ENCODE data around the gene PANK1. TPM values are rescaled to one million over a fixed set of nuclear protein-coding genes. Genes with fewer than 3 reads are reported as not detected.

PANK1 gene
- total and polyA plus RNA-seq, 2 of the 4 experiments (the other 2 are of a cell fraction) = 3.0 to 8.8 TPM

DNA sequence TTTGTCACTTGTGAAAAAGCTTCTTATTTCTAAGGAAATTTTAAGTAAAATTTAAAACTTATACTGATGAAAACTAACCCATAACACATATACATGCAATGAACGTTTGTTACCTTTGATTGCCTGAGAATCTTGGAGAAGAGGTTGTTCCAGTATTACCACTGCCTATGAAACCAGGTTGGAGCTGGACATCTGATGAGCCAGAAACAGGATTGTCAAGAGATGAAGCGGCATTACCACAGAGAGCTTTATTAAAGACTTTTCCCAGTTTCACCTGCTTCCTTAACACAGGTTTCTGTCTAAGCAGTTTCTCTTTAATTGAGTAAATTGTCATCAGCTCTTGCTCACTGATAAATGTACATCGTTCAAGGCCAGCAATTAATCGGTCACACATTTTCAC, 47.4 kb upstream of the PANK1 start:
- ChIA-PET CTCF (interaction anchor here (1.1 kb wide), 1 partner anchor 9 kb away, joined by 3 read pairs; the partner anchor contains the start of gene KIF20B), POLR2A (ENCODE audit: unreplicated experiment) (no interaction called here)
- Histone ChIP-seq H3K9ac (ENCODE audit: low read depth, low read length) (no peak overlapping the region), H3K23ac (ENCODE audit: low read depth, low read length) (no peak overlapping the region), H3K14ac (replicated peaks; ENCODE audit: low read depth, low read length) (no peak overlapping the region), H2AK5ac (ENCODE audit: low read depth, low read length) (no peak overlapping the region), H3K4me2 (ENCODE audit: low read depth, low read length) (no peak overlapping the region), H3K18ac (ENCODE audit: low read depth, low read length) (no peak overlapping the region), H2AFZ (replicated peaks; ENCODE audit: low read length, poor library complexity) (no peak overlapping the region), H3K4me3 (ENCODE audit: insufficient read depth, low read depth, low read length) (no peak overlapping the region), H4K20me1 (ENCODE audit: insufficient read depth, low read length) (no peaks in the 10 kb centered on the region), H3K9me1 (ENCODE audit: insufficient read depth, low read length) (no peaks in the 10 kb centered on the region), H2BK120ac (ENCODE audit: low read depth, low read length) (no peak overlapping the region), H3K9me3 (ENCODE audit: control insufficient read depth, insufficient read depth, low read length) (no peaks in the 10 kb centered on the region), H3K36me3 (ENCODE audit: control insufficient read depth, insufficient read depth, low read length) (no peaks in the 10 kb centered on the region), H3K4ac (ENCODE audit: low read depth, low read length) (no peak overlapping the region), H2BK15ac (ENCODE audit: low read depth, low read length) (no peak overlapping the region), H3K56ac (ENCODE audit: extremely low read depth, insufficient read depth, low read length) (no peak overlapping the region), H4K91ac (ENCODE audit: insufficient read depth, low read depth, low read length) (no peak overlapping the region), H4K5ac (ENCODE audit: low read depth, low read length) (no peak overlapping the region), H2BK20ac (ENCODE audit: low read depth, low read length) (no peak overlapping the region), H2AK9ac (replicated peaks; ENCODE audit: low read depth, low read length, poor library complexity) (no peak overlapping the region), H3K79me1 (ENCODE audit: low read depth in 1 of 2, low read length in 2 of 2) (no peaks in the 10 kb centered on the region; a peak in 1 of 4 replicates), H3K4me1 (ENCODE audit: control insufficient read depth, insufficient read depth, low read length) (no peaks in the 10 kb centered on the region), H3K27ac (ENCODE audit: insufficient read depth, low read length) (no peak overlapping the region), H3K27me3 (ENCODE audit: control insufficient read depth, insufficient read depth, low read length) (no peaks in the 10 kb centered on the region), H2BK5ac (ENCODE audit: low read depth, low read length, poor library complexity, severe bottlenecking) (no peak overlapping the region), H4K8ac (ENCODE audit: low read depth in 2 of 2, low read length in 2 of 2) (no peak overlapping the region)
- ATAC-seq (ENCODE audit: low read depth) (no peak), DNase-seq (no peak)
- in situ Hi-C loops (cut with MboI; ENCODE audit: low sequenced_read_pairs) = no loop called here
- WGBS, 2 experiments (ENCODE audit: extremely low coverage in 2 of 2, insufficient read length in 1 of 2) = 93% methylated on average over 2 of the region's 4 CpGs; no CpG with 5 or more reads in 1 of the 2 experiments
- TF ChIP-seq RCOR1 (IDR thresholded peaks at IDR 0.05; ENCODE audit: insufficient replicate concordance, low read length) (no peak), MAFK (IDR thresholded peaks at IDR 0.05; ENCODE audit: low read depth, low read length) (no peak), BHLHE40 (IDR thresholded peaks at IDR 0.05; ENCODE audit: low read depth, low read length) (no peak), RAD21 (IDR thresholded peaks at IDR 0.05; ENCODE audit: low read length) (no peak), NFE2L2 (IDR thresholded peaks at IDR 0.05; ENCODE audit: low read depth, low read length) (no peak), MXI1 (IDR thresholded peaks at IDR 0.05; ENCODE audit: borderline replicate concordance, low read depth, low read length) (no peak), SMC3 (IDR thresholded peaks at IDR 0.05; ENCODE audit: low read depth, low read length) (no peak)
- TF ChIP-seq, protein P1, sequence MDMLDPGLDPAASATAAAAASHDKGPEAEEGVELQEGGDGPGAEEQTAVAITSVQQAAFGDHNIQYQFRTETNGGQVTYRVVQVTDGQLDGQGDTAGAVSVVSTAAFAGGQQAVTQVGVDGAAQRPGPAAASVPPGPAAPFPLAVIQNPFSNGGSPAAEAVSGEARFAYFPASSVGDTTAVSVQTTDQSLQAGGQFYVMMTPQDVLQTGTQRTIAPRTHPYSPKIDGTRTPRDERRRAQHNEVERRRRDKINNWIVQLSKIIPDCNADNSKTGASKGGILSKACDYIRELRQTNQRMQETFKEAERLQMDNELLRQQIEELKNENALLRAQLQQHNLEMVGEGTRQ (IDR thresholded peaks at IDR 0.05; ENCODE audit: low read depth, low read length) = no peak
- TF ChIP-seq, protein P2, sequence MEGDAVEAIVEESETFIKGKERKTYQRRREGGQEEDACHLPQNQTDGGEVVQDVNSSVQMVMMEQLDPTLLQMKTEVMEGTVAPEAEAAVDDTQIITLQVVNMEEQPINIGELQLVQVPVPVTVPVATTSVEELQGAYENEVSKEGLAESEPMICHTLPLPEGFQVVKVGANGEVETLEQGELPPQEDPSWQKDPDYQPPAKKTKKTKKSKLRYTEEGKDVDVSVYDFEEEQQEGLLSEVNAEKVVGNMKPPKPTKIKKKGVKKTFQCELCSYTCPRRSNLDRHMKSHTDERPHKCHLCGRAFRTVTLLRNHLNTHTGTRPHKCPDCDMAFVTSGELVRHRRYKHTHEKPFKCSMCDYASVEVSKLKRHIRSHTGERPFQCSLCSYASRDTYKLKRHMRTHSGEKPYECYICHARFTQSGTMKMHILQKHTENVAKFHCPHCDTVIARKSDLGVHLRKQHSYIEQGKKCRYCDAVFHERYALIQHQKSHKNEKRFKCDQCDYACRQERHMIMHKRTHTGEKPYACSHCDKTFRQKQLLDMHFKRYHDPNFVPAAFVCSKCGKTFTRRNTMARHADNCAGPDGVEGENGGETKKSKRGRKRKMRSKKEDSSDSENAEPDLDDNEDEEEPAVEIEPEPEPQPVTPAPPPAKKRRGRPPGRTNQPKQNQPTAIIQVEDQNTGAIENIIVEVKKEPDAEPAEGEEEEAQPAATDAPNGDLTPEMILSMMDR (conservative IDR thresholded peaks at IDR 0.05; ENCODE audit: low read depth, low read length) = no peak
- dilution Hi-C loops (cut with HindIII; ENCODE audit: low sequenced_read_pairs, unreplicated experiment) = no loop called here
- BruUV-seq (replicated peaks) = no TSS peak
- intact Hi-C loops (cut with micrococcal nuclease) = no loop called here

Data from IMR-90 (cell line).